ENCODE data around the gene SCRT2.
A peak's percentile ranks its signal among the peaks of the same experiment; 100 is the strongest.

The SCRT2 gene

GRCh38 chr20:672963-673602, 2.5 kb downstream of the SCRT2 start:
- DNase-seq (ENCODE audit: low read depth in 3 of 3, low spot score in 1 of 3): no peak

- DNase-seq (ENCODE audit: low read depth in 3 of 3, low spot score in 1 of 3): no peak
Observed at GRCh38 chr20:671252-672030, 4.2 kb downstream of the SCRT2 start.

GRCh38 chr20:669573-669972, 6.0 kb downstream of the SCRT2 start:
- DNase-seq (ENCODE audit: low read depth in 3 of 3, low spot score in 1 of 3): no peak

- DNase-seq (ENCODE audit: low read depth in 3 of 3, low spot score in 1 of 3): no peak
Observed at GRCh38 chr20:668638-669037, 7.0 kb downstream of the SCRT2 start.

- no peak for DNase-seq (ENCODE audit: low read depth in 3 of 3, low spot score in 1 of 3)
Observed at GRCh38 chr20:668050-668449, 7.6 kb downstream of the SCRT2 start.

GRCh38 chr20:667351-668034, 8.1 kb downstream of the SCRT2 start:
- DNase-seq (ENCODE audit: low read depth in 3 of 3, low spot score in 1 of 3): peak; percentile 19 to 53 (median 20)

GRCh38 chr20:666877-667276, 8.7 kb downstream of the SCRT2 start:
- DNase-seq (ENCODE audit: low read depth in 3 of 3, low spot score in 1 of 3): no peak

- DNase-seq (ENCODE audit: low read depth in 3 of 3, low spot score in 1 of 3): no peak
Observed at GRCh38 chr20:665276-665675, 10.3 kb downstream of the SCRT2 start.

- no peak for DNase-seq (ENCODE audit: low read depth in 3 of 3, low spot score in 1 of 3)
Observed at GRCh38 chr20:664576-664975, 11.0 kb downstream of the SCRT2 start.

- DNase-seq (ENCODE audit: low read depth in 3 of 3, low spot score in 1 of 3): no peak
Observed at GRCh38 chr20:664151-664550, 11.5 kb downstream of the SCRT2 start.

GRCh38 chr20:663315-664090, 12.1 kb downstream of the SCRT2 start:
- DNase-seq (ENCODE audit: low read depth in 3 of 3, low spot score in 1 of 3): no peak

- DNase-seq (ENCODE audit: low read depth in 3 of 3, low spot score in 1 of 3): no peak
Observed at GRCh38 chr20:662277-663192, 13.1 kb downstream of the SCRT2 start.

GRCh38 chr20:661474-662270, 13.9 kb downstream of the SCRT2 start:
- no peak for DNase-seq (ENCODE audit: low read depth in 3 of 3, low spot score in 1 of 3)

- DNase-seq (ENCODE audit: low read depth in 3 of 3, low spot score in 1 of 3): no peak
Observed at GRCh38 chr20:658731-659291, 16.8 kb downstream of the SCRT2 start.

GRCh38 chr20:658202-658601, 17.4 kb downstream of the SCRT2 start:
- DNase-seq (ENCODE audit: low read depth in 3 of 3, low spot score in 1 of 3): no peak

- DNase-seq (ENCODE audit: low read depth in 3 of 3, low spot score in 1 of 3): no peak
Observed at GRCh38 chr20:655726-656624, 19.6 kb downstream of the SCRT2 start.

GRCh38 chr20:654417-654750, 21.2 kb downstream of the SCRT2 start:
- DNase-seq (ENCODE audit: low read depth in 3 of 3, low spot score in 1 of 3): no peak
